Loucy (cell line): ENCODE results near the gene RUNX2.

Experiments
- H2AFZ ChIP-seq: fragments of 200-600 bp; sonication (generic); 2 replicates; pipeline ENCODE4 v1.6.0; 2016; ENCODE audit warnings: antibody characterized with exemption, mild to moderate bottlenecking, low read length, moderate library complexity
- H3F3A ChIP-seq: fragments of 200-600 bp; 2 replicates; pipeline ENCODE4 v1.6.0; 2016; ENCODE audit warnings: antibody characterized with exemption, low read depth, mild to moderate bottlenecking
- H3K27me3 ChIP-seq: fragments of 200-600 bp; sonication (generic); 2 replicates; pipeline ENCODE4 v1.6.1; 2014; ENCODE audit warnings: low read length, mild to moderate bottlenecking; ENCODE audit not compliant: insufficient read depth, poor library complexity, severe bottlenecking
- H3K36me3 ChIP-seq: fragments of 200-600 bp; sonication (generic); 2 replicates; pipeline ENCODE4 v1.6.1; 2016; ENCODE audit warnings: low read length; ENCODE audit not compliant: insufficient read depth
- H3K4me1 ChIP-seq: fragments of 200-600 bp; sonication (generic); 2 replicates; pipeline ENCODE4 v1.5.1; 2014; ENCODE audit warnings: low read length, mild to moderate bottlenecking; ENCODE audit not compliant: insufficient read depth, poor library complexity, severe bottlenecking
- H3K4me2 ChIP-seq: fragments of 200-600 bp; sonication (generic); 2 replicates; pipeline ENCODE4 v1.6.0; 2014; ENCODE audit warnings: antibody characterized with exemption, low read length, low read depth, mild to moderate bottlenecking; ENCODE audit not compliant: poor library complexity, severe bottlenecking
- H3K4me3 ChIP-seq: fragments of 200-600 bp; sonication (generic); 2 replicates; pipeline ENCODE4 v1.5.1; 2014; ENCODE audit warnings: low read length, mild to moderate bottlenecking, mixed read lengths; ENCODE audit not compliant: poor library complexity, severe bottlenecking
- H3K79me2 ChIP-seq: fragments of 200-600 bp; sonication (generic); 2 replicates; pipeline ENCODE4 v1.6.1; 2014; ENCODE audit warnings: low read length; ENCODE audit not compliant: insufficient read depth
- H3K9ac ChIP-seq: fragments of 200-600 bp; sonication (generic); 2 replicates; pipeline ENCODE4 v1.6.0; 2014; ENCODE audit warnings: mild to moderate bottlenecking, low read depth, low read length, moderate library complexity; ENCODE audit not compliant: poor library complexity, severe bottlenecking
- H3K9me2 ChIP-seq: fragments of 200-600 bp; sonication (generic); replicated peaks from 2 replicates; pipeline ENCODE4 v1.6.1; 2016; ENCODE audit warnings: low read depth, low read length, mixed read lengths
- H3K9me3 ChIP-seq: fragments of 200-600 bp; sonication (generic); 2 replicates; pipeline ENCODE4 v1.6.1; 2014; ENCODE audit warnings: mild to moderate bottlenecking, antibody characterized with exemption, low read length, low read depth; ENCODE audit not compliant: insufficient read depth
- H4K20me1 ChIP-seq: fragments of 200-600 bp; sonication (generic); 2 replicates; pipeline ENCODE4 v1.6.0; 2014; ENCODE audit warnings: antibody characterized with exemption, low read length, mild to moderate bottlenecking; ENCODE audit not compliant: insufficient read depth, poor library complexity, severe bottlenecking
- EZH2phosphoT487 ChIP-seq: fragments of 200-600 bp; IDR thresholded peaks from 2 replicates; pipeline ENCODE4 v1.6.1; 2018; ENCODE audit warnings: antibody characterized with exemption, mild to moderate bottlenecking, moderate library complexity, borderline replicate concordance
- TF ChIP-seq, protein P1 (sequence below): fragments of 200-600 bp; sonication (generic); conservative IDR thresholded peaks from 2 replicates; pipeline ENCODE4 v1.5.1; 2014; ENCODE audit warnings: mild to moderate bottlenecking, antibody characterized with exemption, low read length

Gene RUNX2

DNA sequence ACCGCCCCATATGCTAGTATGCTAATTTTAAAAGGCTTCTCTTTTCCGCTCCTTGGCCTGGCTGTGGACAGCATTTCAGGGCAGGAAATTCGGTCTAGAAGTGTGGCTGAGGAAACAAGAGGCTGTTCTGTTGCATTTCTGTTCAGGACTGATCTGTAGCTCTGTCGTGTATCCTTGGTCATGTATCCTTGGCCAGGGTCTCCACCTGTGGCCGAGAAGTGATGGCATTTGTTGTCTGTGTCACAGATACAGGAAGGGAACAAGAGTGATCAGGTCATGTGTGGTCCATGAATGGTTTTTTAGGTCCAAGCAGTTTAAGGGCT, 350.1 kb downstream of the RUNX2 start:
- H3K9me2 ChIP-seq = no peaks in the 10 kb centered on the region
- no peaks in the 10 kb centered on the region for H3K27me3 ChIP-seq
- H3K36me3 ChIP-seq = no peaks in the 10 kb centered on the region
- no peaks in the 10 kb centered on the region for H4K20me1 ChIP-seq
- TF ChIP-seq, protein P1, sequence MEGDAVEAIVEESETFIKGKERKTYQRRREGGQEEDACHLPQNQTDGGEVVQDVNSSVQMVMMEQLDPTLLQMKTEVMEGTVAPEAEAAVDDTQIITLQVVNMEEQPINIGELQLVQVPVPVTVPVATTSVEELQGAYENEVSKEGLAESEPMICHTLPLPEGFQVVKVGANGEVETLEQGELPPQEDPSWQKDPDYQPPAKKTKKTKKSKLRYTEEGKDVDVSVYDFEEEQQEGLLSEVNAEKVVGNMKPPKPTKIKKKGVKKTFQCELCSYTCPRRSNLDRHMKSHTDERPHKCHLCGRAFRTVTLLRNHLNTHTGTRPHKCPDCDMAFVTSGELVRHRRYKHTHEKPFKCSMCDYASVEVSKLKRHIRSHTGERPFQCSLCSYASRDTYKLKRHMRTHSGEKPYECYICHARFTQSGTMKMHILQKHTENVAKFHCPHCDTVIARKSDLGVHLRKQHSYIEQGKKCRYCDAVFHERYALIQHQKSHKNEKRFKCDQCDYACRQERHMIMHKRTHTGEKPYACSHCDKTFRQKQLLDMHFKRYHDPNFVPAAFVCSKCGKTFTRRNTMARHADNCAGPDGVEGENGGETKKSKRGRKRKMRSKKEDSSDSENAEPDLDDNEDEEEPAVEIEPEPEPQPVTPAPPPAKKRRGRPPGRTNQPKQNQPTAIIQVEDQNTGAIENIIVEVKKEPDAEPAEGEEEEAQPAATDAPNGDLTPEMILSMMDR = no peak
- no peak for TF ChIP-seq EZH2phosphoT487
- H3K4me3 ChIP-seq = peak overlapping the region; percentile 64
- H3K4me1 ChIP-seq = peaks cover 27% of the 10 kb centered on the region
- 0 out of 2 replicates have a peak, but pooled peaks cover 5% of the 10 kb centered on the region for H3K9me3 ChIP-seq
- H3K9ac ChIP-seq = no peak overlapping the region
- H2AFZ ChIP-seq = no peak overlapping the region
- H3K4me2 ChIP-seq = peak overlapping the region; percentile 90
- no peaks in the 10 kb centered on the region for H3K79me2 ChIP-seq
- peaks cover 6% of the 10 kb centered on the region for H3F3A ChIP-seq

GRCh38 chr6:45679163-45679562, 351.0 kb downstream of the RUNX2 start:
- Histone ChIP-seq H3K9me3 (0 out of 2 replicates have a peak, but pooled peaks cover 5% of the 10 kb centered on the region), H3F3A (peaks cover 6% of the 10 kb centered on the region), H3K9me2 (no peaks in the 10 kb centered on the region), H3K9ac (no peak overlapping the region), H3K36me3 (no peaks in the 10 kb centered on the region), H3K4me2 (no peak overlapping the region), H3K4me1 (peaks cover 27% of the 10 kb centered on the region), H3K4me3 (no peak overlapping the region), H4K20me1 (no peaks in the 10 kb centered on the region), H3K79me2 (no peaks in the 10 kb centered on the region), H3K27me3 (no peaks in the 10 kb centered on the region), H2AFZ (no peak overlapping the region)
- TF ChIP-seq EZH2phosphoT487 = no peak
- TF ChIP-seq, protein P1 = no peak

DNA sequence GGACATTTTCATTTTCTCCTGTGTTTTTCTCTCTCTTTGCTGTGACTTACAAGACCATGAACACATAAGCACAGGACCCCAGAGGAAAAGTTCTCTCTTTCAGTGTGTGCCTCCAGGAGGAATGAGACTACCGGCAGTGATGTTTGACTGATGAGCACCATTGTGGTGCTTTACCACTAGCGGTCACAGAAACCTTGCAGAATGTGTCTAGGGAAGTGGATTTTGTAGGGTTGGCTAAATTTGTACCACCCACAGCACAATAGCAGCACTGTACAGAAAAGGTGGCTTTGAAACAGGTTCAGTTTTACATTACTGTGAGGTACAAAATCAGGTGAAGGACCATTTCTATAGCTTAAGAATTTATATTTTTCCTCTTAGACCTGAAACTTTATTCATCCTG, 351.5 kb downstream of the RUNX2 start:
- Histone ChIP-seq H3K36me3 (no peaks in the 10 kb centered on the region), H3K9ac (no peak overlapping the region), H3K9me2 (no peaks in the 10 kb centered on the region), H3F3A (peaks cover 6% of the 10 kb centered on the region), H3K79me2 (no peaks in the 10 kb centered on the region), H3K4me1 (peaks cover 27% of the 10 kb centered on the region), H3K4me3 (no peak overlapping the region), H3K27me3 (no peaks in the 10 kb centered on the region), H3K9me3 (0 out of 2 replicates have a peak, but pooled peaks cover 5% of the 10 kb centered on the region), H4K20me1 (no peaks in the 10 kb centered on the region), H3K4me2 (no peak overlapping the region), H2AFZ (no peak overlapping the region)
- TF ChIP-seq, protein P1 = no peak
- no peak for TF ChIP-seq EZH2phosphoT487
